WI38 (cell line): ENCODE data around the gene ZNF831.

Source experiments
- H3K4me3 ChIP-seq: 2 replicates; pipeline ENCODE4 v1.5.1; 2011; ENCODE audit warnings: low read depth, mild to moderate bottlenecking, control low read depth, low read length
- TF ChIP-seq, protein P1 (sequence below): IDR thresholded peaks from 2 replicates; pipeline ENCODE4 v1.5.1; 2012; ENCODE audit warnings: low read depth, mild to moderate bottlenecking, control low read depth, low read length

The ZNF831 gene

DNA sequence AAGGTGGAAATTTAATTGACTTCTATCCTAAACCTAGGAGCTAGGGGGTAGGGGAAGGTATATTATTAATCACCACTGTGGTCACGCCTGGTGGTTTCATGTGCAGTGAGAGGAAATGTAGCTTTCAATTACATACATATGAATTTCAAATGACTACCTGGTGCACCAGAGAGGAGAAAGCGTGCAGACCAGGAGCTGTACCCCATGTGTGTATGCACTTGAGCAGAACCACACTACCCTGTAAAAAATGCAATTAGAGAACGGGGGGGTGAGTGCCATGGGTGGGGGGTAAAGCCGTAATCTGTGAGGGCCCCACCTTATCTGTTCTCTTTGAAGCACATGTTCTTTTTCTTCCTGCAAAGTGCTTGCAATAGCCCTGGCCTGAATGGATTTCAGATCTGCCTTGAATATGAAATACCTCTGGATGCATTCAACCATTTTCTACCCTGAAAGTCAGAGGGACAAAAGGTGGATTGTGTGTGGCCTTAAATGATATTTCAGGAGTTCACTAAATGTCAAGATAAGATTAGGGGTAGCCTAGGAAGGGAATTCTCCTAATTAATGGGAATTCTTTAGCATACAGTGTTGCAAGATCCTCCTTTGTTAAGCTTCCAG lies 105.9 kb downstream of the ZNF831 start:
- H3K4me3 ChIP-seq, result no peak overlapping the region
- TF ChIP-seq, protein P1, sequence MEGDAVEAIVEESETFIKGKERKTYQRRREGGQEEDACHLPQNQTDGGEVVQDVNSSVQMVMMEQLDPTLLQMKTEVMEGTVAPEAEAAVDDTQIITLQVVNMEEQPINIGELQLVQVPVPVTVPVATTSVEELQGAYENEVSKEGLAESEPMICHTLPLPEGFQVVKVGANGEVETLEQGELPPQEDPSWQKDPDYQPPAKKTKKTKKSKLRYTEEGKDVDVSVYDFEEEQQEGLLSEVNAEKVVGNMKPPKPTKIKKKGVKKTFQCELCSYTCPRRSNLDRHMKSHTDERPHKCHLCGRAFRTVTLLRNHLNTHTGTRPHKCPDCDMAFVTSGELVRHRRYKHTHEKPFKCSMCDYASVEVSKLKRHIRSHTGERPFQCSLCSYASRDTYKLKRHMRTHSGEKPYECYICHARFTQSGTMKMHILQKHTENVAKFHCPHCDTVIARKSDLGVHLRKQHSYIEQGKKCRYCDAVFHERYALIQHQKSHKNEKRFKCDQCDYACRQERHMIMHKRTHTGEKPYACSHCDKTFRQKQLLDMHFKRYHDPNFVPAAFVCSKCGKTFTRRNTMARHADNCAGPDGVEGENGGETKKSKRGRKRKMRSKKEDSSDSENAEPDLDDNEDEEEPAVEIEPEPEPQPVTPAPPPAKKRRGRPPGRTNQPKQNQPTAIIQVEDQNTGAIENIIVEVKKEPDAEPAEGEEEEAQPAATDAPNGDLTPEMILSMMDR, result no peak

DNA sequence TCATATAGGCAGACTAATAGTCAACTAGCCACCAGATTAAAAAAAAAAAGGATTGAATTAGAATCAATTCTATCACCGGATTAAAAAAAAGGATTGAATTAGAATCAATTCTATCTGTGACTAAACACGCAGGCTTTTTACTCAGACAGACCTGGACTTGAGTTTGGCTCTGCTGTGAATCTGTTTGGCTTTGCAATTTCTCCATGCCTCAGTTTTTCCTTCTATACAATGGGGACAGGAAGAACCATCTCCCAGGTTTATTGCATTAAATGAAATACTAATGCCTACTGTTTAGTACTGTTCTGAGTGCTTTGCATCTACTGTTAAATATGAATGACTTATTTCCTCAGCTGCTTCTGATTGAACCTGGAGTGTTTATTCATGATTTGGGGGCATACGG lies 106.8 kb downstream of the ZNF831 start:
- TF ChIP-seq, protein P1, result no peak
- no peak overlapping the region for H3K4me3 ChIP-seq

DNA sequence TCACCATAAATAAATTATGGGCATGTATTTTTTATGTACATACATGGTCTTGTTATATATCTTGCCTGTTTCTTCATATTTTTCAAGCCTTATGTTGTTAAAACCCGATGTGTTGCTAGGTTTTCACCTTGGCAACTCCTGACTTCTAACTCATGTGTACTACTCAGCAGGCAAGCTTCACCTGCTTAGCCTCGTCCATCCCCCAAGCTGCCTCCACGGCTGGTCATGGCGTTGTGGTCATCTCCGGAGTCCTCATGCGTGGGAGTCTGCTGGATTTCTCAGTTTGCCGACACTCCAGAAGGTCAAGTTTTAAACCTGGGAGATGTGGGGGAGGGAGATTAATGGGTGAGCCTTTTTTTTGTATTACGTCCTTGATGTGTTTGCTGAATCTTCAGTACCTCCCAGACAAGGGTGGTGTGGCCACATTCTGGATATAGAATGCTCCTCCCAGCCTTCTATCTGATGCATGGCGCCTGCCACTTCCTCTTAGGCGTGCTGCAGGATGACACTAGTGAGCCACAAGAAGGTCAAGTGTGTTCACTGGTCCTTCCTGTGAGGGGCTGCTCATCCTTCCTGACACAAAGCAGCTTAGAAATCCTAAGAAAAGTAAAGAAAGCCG lies 110.2 kb downstream of the ZNF831 start:
- TF ChIP-seq, protein P1, result no peak
- H3K4me3 ChIP-seq, result no peak overlapping the region

DNA sequence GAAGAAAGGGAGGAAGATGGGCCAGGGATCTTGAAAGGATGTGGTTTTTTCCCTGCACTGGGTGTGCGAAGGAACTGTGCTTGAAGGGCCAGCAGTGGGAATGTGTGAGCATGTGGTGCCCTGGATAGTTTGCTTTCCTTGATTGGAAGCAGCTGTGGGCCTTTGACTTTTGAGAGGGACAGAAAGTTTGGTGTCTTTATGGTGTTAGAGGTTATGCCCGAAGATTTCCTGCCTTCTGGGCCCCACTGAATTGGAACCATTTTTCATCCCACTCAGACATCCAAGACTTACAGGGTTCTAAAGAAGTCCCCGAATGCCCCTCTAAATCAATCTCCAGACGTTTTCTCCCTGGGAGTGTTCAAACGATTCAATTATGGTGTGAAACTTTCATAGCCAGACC lies 113.3 kb downstream of the ZNF831 start:
- H3K4me3 ChIP-seq, result no peak overlapping the region
- TF ChIP-seq, protein P1, result no peak

DNA sequence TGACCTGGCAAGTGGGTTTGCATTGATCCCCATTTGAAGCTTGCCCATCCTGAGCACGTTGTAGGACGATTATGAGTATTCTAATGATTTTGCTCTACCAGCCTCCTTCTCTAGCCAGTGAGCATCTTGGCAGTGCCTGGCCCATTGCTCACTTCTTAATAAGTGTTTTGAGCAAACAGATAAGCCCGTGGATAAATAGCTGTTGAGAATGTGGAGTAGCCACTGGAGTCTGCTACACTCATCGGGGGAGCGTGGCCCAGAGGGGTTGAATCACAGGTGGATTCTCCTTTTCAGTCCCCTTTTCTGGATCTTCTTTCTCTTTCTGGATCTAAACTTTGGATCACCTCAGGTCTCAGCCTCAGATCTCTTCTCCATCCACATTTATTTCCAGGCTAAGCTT lies 120.8 kb downstream of the ZNF831 start:
- TF ChIP-seq, protein P1, result no peak
- no peak overlapping the region for H3K4me3 ChIP-seq

DNA sequence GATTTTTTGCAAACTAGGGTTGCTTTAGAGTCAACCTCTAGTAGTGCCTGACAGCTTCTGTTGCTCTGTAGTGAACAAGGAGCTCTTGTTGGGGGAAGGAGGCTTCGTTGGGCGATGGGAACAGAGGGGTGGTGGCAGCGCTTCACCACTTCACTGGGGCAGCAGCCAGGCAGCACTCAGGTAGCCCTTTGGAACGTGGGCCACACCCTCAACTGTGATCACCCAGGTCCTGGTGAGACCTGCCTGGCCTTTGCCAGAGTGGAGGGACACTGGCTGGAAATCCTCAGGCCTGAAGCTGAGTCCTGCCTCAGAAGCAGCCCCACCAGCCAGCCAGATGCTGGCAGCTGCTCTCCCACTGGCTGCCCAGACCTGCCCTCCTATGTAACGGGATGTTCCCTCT lies 126.4 kb downstream of the ZNF831 start:
- TF ChIP-seq, protein P1, result no peak
- no peak overlapping the region for H3K4me3 ChIP-seq

DNA sequence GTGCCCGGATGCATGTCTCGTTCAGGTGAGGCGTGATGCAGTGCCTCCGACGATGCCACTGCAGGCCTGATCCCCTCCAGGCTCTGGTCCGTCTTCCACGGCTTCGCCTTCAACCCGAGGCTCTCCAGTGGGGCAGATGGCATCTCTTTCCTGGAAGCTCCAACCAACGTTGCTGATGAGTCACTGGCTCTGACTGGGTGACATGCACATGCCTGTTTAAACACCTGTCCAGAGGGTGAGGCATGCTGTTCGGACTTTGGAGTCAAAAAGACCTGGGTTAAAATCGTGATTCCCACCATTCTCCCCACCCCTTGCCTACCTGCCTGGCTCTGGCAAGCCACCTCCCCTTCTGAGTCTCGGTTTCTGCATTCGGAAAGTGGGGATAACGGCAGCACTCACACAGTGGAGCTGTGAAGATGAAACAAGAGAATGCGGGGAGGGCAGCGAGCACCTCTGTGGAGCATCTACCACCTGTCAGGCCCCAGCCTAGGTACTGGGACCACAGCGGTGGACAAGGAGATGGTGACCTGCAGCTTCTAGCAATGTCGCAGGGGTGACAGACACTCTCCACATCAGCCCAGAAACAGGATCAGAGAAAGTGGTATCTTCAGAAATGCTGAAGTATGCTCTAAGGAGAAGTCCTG lies 128.2 kb downstream of the ZNF831 start:
- H3K4me3 ChIP-seq, result no peak overlapping the region
- TF ChIP-seq, protein P1, result no peak
